OCI-LY3 (cell line): ENCODE measurements around the gene LHFPL2.

Experiments used
- H2AFZ ChIP-seq: fragments of 200-600, 300-600 bp; shearing (Covaris generic); 2 replicates; pipeline ENCODE4 v1.6.0; 2014; ENCODE audit warnings: antibody characterized with exemption, low read depth, low read length
- H3K27ac ChIP-seq: fragments of 200-600, 300-600 bp; sonication (generic); 2 replicates; pipeline ENCODE4 v1.5.1; 2014; ENCODE audit warnings: mild to moderate bottlenecking, low read length, moderate library complexity, mixed read lengths
- H3K27me3 ChIP-seq: fragments of 200-600, 300-600 bp; sonication (generic); 2 replicates; pipeline ENCODE4 v1.6.1; 2014; ENCODE audit warnings: low read depth, low read length, mixed read lengths
- H3K36me3 ChIP-seq: fragments of 200-600, 300-600 bp; sonication (generic); replicated peaks from 2 replicates; pipeline ENCODE3; 2014; ENCODE audit warnings: low read depth, low read length, mixed read lengths
- H3K4me1 ChIP-seq: fragments of 300-600, 200-600 bp; sonication (generic); 2 replicates; pipeline ENCODE4 v1.6.1; 2014; ENCODE audit warnings: low read length, mixed read lengths
- H3K4me2 ChIP-seq: fragments of 200-600, 300-600 bp; sonication (generic); 2 replicates; pipeline ENCODE4 v1.6.1; 2014; ENCODE audit warnings: low read length, mixed read lengths
- H3K4me3 ChIP-seq: fragments of 300-600, 200-600 bp; sonication (generic); 2 replicates; pipeline ENCODE4 v1.5.1; 2014; ENCODE audit warnings: antibody characterized with exemption, mild to moderate bottlenecking, low read length, moderate library complexity
- H3K79me2 ChIP-seq: fragments of 300-600, 200-600 bp; shearing (Covaris generic); 2 replicates; pipeline ENCODE4 v1.6.1; 2014; ENCODE audit warnings: mild to moderate bottlenecking, low read length, mixed read lengths
- H3K9ac ChIP-seq: fragments of 300-600, 200-600 bp; shearing (Covaris generic); 2 replicates; pipeline ENCODE4 v1.6.0; 2014; ENCODE audit warnings: mild to moderate bottlenecking, low read length, moderate library complexity
- H3K9me3 ChIP-seq: fragments of 200-600, 300-600 bp; shearing (Covaris generic); 2 replicates; pipeline ENCODE4 v1.6.1; 2014; ENCODE audit warnings: low read length, mixed read lengths; ENCODE audit not compliant: insufficient read depth
- H4K20me1 ChIP-seq: fragments of 200-600, 300-600 bp; sonication (generic); 2 replicates; pipeline ENCODE4 v1.6.1; 2016; ENCODE audit warnings: low read length, mixed read lengths; ENCODE audit not compliant: insufficient read depth
- CTCF ChIP-seq: fragments of 200-600, 300-600 bp; sonication (generic); IDR thresholded peaks from 2 replicates; pipeline ENCODE4 v1.5.1; 2014; ENCODE audit warnings: antibody characterized with exemption, low read length, low read depth
- EZH2phosphoT487 ChIP-seq: fragments of 200-600 bp; shearing (Covaris generic); IDR thresholded peaks from 2 replicates; pipeline ENCODE4 v1.6.1; 2018; ENCODE audit warnings: antibody characterized with exemption, mixed run types, low read depth

LHFPL2 gene

GRCh38 chr5:78600687-78601414 lies 47.7 kb downstream of the LHFPL2 start:
- Histone ChIP-seq H3K4me3 (no peak overlapping the region), H3K27ac (no peak overlapping the region), H3K4me1 (peaks cover 9% of the 10 kb centered on the region)

DNA sequence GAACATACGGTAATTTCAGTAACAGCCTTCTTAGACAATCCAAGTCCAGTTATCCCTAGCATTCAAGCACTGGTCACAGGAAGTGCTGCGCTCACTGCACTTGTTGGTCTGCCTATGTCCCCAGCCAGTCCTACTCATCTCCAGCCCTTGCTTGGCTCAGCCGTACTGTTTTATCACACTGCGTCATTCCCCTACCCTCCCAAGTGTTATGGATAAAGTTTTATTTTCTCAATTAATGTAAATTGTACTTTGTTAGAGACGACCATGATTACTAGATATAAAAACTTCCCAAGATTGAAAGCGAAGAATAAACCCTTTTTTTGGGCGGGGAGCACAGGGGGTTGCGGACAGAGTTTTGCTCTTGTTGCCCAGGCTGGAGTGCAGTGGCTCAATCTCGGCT lies 49.6 kb downstream of the LHFPL2 start:
- TF ChIP-seq CTCF = no peak
- no peak for TF ChIP-seq EZH2phosphoT487
- peaks cover under 1% of the 10 kb centered on the region; the same call in 1 of the 2 replicates for H3K4me1 ChIP-seq
- H3K4me3 ChIP-seq = no peak overlapping the region
- no peak overlapping the region for H3K4me2 ChIP-seq
- H3K9me3 ChIP-seq = no peaks in the 10 kb centered on the region
- no peak overlapping the region for H3K9ac ChIP-seq
- no peak overlapping the region for H3K27ac ChIP-seq
- no peaks in the 10 kb centered on the region for H3K79me2 ChIP-seq
- H3K36me3 ChIP-seq = no peaks in the 10 kb centered on the region
- H3K27me3 ChIP-seq = no peaks in the 10 kb centered on the region
- H4K20me1 ChIP-seq = no peaks in the 10 kb centered on the region
- no peak overlapping the region for H2AFZ ChIP-seq

More at GRCh38 chr5:78600687-78601414, 47.7 kb downstream of the LHFPL2 start:
- Histone ChIP-seq H3K9me3 (no peaks in the 10 kb centered on the region), H3K79me2 (no peaks in the 10 kb centered on the region), H3K27me3 (no peaks in the 10 kb centered on the region), H3K4me2 (no peak overlapping the region), H4K20me1 (no peaks in the 10 kb centered on the region), H3K36me3 (no peaks in the 10 kb centered on the region), H2AFZ (no peak overlapping the region), H3K9ac (no peak overlapping the region)
- TF ChIP-seq EZH2phosphoT487 (no peak), CTCF (no peak)

DNA sequence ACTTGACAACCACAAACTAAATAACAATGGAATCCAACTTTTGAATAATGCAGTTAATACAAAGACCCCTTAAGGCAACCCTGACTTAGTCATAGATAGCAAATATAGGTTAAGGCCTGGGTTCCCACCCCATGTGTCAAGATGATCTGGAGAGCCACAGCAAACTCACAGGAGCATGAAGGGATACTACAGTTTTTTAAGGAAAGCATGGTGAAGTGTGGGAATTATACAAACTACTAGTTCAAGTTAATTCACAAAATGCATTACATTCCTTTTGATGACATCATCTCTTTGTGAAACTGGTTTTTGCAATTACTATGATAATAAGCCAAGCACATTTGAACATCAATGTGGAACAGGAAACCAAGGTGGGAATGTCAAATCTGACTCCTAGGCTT lies 50.6 kb downstream of the LHFPL2 start:
- H3K27ac ChIP-seq = no peak overlapping the region

More for the DNA sequence above, 50.6 kb downstream of the LHFPL2 start:
- Histone ChIP-seq H3K9me3 (no peaks in the 10 kb centered on the region), H3K79me2 (no peaks in the 10 kb centered on the region), H3K4me3 (no peak overlapping the region), H3K27me3 (no peaks in the 10 kb centered on the region), H3K36me3 (no peaks in the 10 kb centered on the region), H3K4me2 (no peak overlapping the region), H3K4me1 (peaks cover 1% of the 10 kb centered on the region), H3K9ac (no peak overlapping the region), H2AFZ (no peak overlapping the region), H4K20me1 (no peaks in the 10 kb centered on the region)
- TF ChIP-seq CTCF (no peak), EZH2phosphoT487 (no peak)
